Measurements from ENCODE around the gene CEP192.
A peak's percentile ranks its signal among the peaks of the same experiment; 100 is the strongest.
"Not testable (repeated sequence)": the region's sequence is repeated elsewhere in the genome, so short reads cannot be mapped to it uniquely, and the experiment has no call there.

Gene CEP192

DNA sequence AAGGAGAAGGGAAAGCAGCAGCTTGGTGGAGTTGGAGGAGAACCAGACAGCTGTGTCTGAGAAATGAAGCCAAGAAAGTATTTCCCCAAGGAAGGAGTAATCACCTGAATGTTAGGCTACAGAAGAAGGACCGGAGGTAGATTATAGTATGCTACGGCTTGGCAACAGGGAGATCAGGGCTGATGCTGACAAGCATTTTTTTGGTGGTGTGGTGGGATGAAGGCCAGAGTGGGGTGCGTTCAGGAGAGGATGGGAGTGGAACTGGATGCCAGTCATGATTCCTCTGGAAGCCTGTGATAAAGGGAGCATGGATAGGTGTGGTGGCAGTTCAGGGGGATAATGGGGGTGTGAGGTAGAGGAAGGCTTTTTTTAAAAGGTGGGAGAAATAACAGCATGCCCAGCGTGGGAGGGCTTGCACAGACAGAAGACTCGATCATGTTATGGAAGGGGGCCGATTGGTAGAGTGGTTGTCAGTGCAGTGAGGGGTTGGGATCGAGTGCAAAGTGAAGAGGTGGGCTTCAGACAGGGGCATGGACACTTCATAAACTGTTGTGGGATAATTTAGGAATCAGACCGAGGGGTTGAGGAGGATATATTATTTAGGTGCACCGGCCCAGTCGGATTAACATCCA lies 5.6 kb downstream of the CEP192 start:
- H3K9me3 ChIP-seq (ENCODE audit: control insufficient read depth, insufficient read depth, low read length) = no peaks in the 10 kb centered on the region
- peaks cover 3% of the 10 kb centered on the region for H3K4me1 ChIP-seq (ENCODE audit: control insufficient read depth, insufficient read depth, low read length)
- H3K36me3 ChIP-seq (ENCODE audit: control insufficient read depth, insufficient read depth, low read length) = no peaks in the 10 kb centered on the region
- H3K27me3 ChIP-seq (ENCODE audit: control insufficient read depth, insufficient read depth, low read length) = no peaks in the 10 kb centered on the region
- H3K9ac ChIP-seq (ENCODE audit: low read depth, low read length) = no peak overlapping the region
- H3K4me3 ChIP-seq (ENCODE audit: low read depth, low read length) = no peak overlapping the region

DNA sequence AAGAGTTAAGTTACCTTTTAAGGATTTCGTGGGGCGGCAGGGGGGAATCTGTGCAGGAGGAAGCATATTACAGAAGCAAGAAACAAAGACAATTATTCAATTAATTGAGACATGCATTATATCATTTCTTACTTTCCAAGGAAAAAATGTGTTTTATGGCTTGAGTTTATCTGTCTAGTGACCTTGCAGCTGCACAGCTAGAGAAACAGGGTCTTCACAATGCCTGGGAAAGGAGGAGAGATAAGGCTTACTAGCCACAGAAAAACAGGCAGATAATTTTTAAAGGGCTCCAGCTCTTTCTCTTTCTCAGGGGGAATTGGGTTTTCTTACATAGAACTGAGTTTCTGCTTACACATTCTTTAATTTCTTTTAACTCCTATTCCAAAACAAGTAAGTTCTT lies 6.2 kb downstream of the CEP192 start:
- not testable (repeated sequence) for H3K27me3 ChIP-seq (ENCODE audit: control insufficient read depth, insufficient read depth, low read length); H3K4me3 ChIP-seq (ENCODE audit: low read depth, low read length); H3K9ac ChIP-seq (ENCODE audit: low read depth, low read length); H3K36me3 ChIP-seq (ENCODE audit: control insufficient read depth, insufficient read depth, low read length); H3K4me1 ChIP-seq (ENCODE audit: control insufficient read depth, insufficient read depth, low read length); H3K9me3 ChIP-seq (ENCODE audit: control insufficient read depth, insufficient read depth, low read length)

DNA sequence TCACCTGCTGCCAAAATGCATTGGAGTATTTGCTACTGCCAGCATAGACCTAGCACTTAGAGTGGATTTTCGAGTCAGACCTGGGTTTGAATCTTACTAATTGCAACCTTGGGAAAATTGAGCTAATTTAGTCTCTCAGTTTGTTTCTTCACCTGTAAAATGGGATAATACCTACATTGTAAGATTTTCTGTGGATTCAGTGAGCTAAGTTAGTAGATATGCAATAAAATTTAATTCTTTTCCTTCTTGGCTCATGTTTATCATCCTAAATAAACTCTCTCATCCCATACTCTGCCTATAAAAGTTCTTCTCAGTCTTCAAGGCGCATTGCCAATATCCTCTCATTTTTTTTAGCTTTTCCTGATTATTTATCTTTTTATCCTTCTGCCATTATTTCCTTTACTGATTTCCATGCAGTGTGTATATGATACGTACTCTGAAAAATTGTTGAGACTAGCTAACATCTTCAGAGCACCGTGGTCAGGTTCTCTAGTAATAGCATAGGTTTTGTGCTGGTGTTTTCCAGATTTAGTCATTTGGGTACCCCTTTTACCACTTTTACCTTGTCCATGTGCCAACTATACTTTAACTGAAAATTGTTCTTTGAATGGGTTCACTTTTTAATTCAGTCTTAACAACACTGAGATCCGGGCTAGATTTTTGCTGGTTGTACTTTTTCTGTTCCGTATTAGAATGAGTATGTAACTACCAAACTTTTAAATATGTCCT lies 7.3 kb downstream of the CEP192 start:
- no peaks in the 10 kb centered on the region for H3K36me3 ChIP-seq (ENCODE audit: control insufficient read depth, insufficient read depth, low read length)
- H3K4me1 ChIP-seq (ENCODE audit: control insufficient read depth, insufficient read depth, low read length) = no peaks in the 10 kb centered on the region
- no peaks in the 10 kb centered on the region for H3K9me3 ChIP-seq (ENCODE audit: control insufficient read depth, insufficient read depth, low read length)
- no peak overlapping the region for H3K9ac ChIP-seq (ENCODE audit: low read depth, low read length)
- H3K27me3 ChIP-seq (ENCODE audit: control insufficient read depth, insufficient read depth, low read length) = no peaks in the 10 kb centered on the region
- H3K4me3 ChIP-seq (ENCODE audit: low read depth, low read length) = no peak overlapping the region

DNA sequence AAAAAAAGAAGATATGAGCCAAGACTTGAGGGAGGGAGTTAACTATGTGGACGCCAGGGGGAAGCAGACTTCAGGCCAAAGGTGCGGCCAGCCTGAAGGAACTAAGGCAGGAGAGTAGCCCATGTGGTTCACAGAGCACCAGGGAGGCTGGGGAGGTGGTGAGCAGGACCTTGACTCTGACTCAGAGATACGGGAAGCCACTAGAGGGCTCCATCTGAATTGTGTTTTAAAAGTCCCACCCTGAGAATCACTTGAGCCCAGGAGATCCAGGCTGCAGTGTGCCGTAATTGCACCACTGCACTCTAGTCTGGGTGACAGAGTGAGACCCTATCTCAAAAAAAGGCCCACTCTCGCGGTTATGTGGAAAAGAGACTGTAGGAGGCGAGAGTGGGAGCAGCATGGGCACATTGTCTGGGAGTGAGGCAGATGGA lies 12.3 kb downstream of the CEP192 start:
- Histone ChIP-seq H3K9ac (ENCODE audit: low read depth, low read length) (peak overlapping the region; percentile 32), H3K9me3 (ENCODE audit: control insufficient read depth, insufficient read depth, low read length) (no peaks in the 10 kb centered on the region), H3K36me3 (ENCODE audit: control insufficient read depth, insufficient read depth, low read length) (peaks cover 4% of the 10 kb centered on the region), H3K4me1 (ENCODE audit: control insufficient read depth, insufficient read depth, low read length) (peaks cover 2% of the 10 kb centered on the region), H3K4me3 (ENCODE audit: low read depth, low read length) (no peak overlapping the region), H3K27me3 (ENCODE audit: control insufficient read depth, insufficient read depth, low read length) (no peaks in the 10 kb centered on the region)

DNA sequence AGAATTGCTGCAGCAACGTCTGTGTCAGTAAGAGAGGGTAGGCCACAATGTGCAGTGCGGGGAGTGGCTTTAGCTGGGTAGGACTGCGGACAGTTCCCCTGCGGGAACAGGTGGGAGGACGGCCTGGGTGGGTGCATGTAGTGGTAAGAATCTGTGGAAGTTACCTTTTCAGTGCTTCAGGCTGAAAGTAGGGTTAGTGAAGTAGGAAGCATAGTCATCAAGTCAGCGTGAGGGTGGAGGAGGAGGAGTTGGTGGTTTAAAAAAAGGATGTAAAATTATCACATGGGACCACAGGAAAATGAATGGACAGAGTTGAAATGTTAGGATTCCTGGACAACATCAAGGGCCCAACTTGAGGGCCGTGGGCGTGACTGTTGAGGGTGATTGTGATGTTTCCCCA lies 13.2 kb downstream of the CEP192 start:
- H3K4me1 ChIP-seq (ENCODE audit: control insufficient read depth, insufficient read depth, low read length) = peaks cover 2% of the 10 kb centered on the region

DNA sequence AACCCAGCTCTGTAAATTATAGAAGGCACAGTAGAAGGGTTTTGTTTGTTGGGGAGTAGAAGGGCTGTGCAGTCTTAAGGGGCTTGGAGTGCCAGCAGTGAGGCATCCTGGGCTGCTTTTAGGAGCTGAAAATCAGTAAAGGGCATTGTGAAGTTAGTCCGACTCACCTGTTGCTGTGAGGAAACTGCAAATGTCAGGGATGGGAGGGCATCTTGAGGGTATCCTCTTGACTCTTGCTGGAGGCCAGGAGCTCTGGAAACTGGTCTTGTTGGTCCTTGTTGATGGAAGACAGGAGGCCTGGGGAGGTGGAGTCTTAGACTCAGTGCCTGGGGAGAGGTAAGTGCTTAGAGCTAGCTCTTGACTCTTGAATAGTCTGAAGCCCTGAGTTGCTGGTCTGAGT lies 14.1 kb downstream of the CEP192 start:
- Histone ChIP-seq H3K36me3 (ENCODE audit: control insufficient read depth, insufficient read depth, low read length) (peaks cover 10% of the 10 kb centered on the region), H3K9me3 (ENCODE audit: control insufficient read depth, insufficient read depth, low read length) (no peaks in the 10 kb centered on the region), H3K4me3 (ENCODE audit: low read depth, low read length) (no peak overlapping the region), H3K4me1 (ENCODE audit: control insufficient read depth, insufficient read depth, low read length) (peaks cover 2% of the 10 kb centered on the region), H3K27me3 (ENCODE audit: control insufficient read depth, insufficient read depth, low read length) (no peaks in the 10 kb centered on the region), H3K9ac (ENCODE audit: low read depth, low read length) (no peak overlapping the region)

More for the DNA sequence above, 13.2 kb downstream of the CEP192 start:
- Histone ChIP-seq H3K4me3 (ENCODE audit: low read depth, low read length) (no peak overlapping the region), H3K36me3 (ENCODE audit: control insufficient read depth, insufficient read depth, low read length) (peaks cover 10% of the 10 kb centered on the region), H3K27me3 (ENCODE audit: control insufficient read depth, insufficient read depth, low read length) (no peaks in the 10 kb centered on the region), H3K9me3 (ENCODE audit: control insufficient read depth, insufficient read depth, low read length) (no peaks in the 10 kb centered on the region), H3K9ac (ENCODE audit: low read depth, low read length) (no peak overlapping the region)

DNA sequence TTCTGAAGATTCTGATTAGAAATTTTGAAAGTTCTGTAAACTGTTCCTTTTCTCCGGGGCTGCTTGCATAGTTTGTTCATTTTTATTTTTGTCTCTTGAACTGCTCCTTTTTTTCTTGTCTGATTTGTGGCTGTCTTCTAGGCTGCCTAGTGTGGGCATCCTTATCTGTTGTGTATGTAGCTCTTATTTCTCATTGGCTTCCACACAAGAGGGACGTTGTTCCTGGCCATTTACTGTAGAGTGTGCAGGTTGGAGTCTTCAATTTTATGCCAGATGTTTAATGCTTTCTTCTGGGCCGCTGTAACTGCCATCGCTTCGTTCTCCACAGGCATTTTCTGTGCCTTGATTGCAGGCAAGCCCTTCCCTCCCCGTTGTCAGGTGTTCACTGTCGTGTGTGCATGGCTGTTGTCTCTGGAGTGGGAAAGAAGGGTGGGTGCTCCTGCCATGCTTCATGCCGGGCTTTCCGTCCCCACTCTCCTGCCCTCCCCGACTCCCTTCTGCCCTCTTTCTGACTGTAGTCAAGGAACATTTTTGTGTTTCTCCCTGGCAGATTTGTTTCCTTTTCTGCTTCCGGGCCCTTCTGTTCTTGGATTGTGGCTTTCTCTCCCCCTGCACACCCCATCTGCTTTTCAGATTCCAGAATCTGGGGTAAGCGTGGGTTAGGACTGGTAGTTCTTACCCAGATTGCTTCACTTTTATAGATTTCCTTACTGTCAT lies 15.5 kb downstream of the CEP192 start:
- no peaks in the 10 kb centered on the region for H3K9me3 ChIP-seq (ENCODE audit: control insufficient read depth, insufficient read depth, low read length)
- H3K4me3 ChIP-seq (ENCODE audit: low read depth, low read length) = no peak overlapping the region
- H3K27me3 ChIP-seq (ENCODE audit: control insufficient read depth, insufficient read depth, low read length) = no peaks in the 10 kb centered on the region
- H3K9ac ChIP-seq (ENCODE audit: low read depth, low read length) = no peak overlapping the region
- peaks cover 2% of the 10 kb centered on the region for H3K4me1 ChIP-seq (ENCODE audit: control insufficient read depth, insufficient read depth, low read length)
- H3K36me3 ChIP-seq (ENCODE audit: control insufficient read depth, insufficient read depth, low read length) = peaks cover 10% of the 10 kb centered on the region

DNA sequence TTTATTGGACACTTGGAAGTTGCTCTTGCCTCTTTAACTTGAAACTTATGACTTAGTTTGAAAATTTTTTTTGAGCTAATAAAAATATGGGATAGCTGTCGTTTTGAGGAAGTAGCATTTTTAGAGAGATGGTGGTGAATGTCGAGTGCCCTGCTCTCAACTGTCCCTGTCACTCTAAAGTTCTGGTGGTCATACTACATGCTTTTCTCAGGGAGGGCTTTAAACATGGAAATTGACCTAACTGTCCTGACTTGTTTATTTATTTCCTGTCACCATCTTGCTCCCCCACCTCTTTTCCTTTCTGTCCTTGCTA lies 16.0 kb downstream of the CEP192 start:
- Histone ChIP-seq H3K4me3 (ENCODE audit: low read depth, low read length) (no peak overlapping the region), H3K27me3 (ENCODE audit: control insufficient read depth, insufficient read depth, low read length) (no peaks in the 10 kb centered on the region), H3K9ac (ENCODE audit: low read depth, low read length) (no peak overlapping the region), H3K36me3 (ENCODE audit: control insufficient read depth, insufficient read depth, low read length) (peaks cover 10% of the 10 kb centered on the region), H3K4me1 (ENCODE audit: control insufficient read depth, insufficient read depth, low read length) (peaks cover 2% of the 10 kb centered on the region), H3K9me3 (ENCODE audit: control insufficient read depth, insufficient read depth, low read length) (no peaks in the 10 kb centered on the region)

DNA sequence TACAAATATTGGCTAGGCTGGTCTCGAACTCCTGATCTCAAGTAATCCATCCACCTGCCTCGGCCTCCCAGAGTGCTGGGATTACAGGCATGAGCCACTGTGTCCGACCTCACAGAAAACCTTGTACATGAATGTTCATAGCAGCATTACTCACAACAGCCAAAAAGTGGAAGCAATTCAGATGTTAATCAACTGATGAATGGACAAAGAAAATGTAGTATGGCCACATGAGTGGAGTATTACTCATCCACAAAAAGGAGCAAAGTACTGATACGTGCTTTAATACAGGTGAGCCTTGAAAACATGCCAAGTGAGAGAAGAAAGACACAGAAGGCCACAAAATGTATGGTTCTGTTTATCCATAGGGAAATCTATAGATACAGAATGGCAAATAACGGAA lies 20.6 kb downstream of the CEP192 start:
- Histone ChIP-seq H3K9ac (ENCODE audit: low read depth, low read length) (no peak overlapping the region), H3K4me1 (ENCODE audit: control insufficient read depth, insufficient read depth, low read length) (no peaks in the 10 kb centered on the region), H3K27me3 (ENCODE audit: control insufficient read depth, insufficient read depth, low read length) (no peaks in the 10 kb centered on the region), H3K9me3 (ENCODE audit: control insufficient read depth, insufficient read depth, low read length) (no peaks in the 10 kb centered on the region), H3K4me3 (ENCODE audit: low read depth, low read length) (no peak overlapping the region), H3K36me3 (ENCODE audit: control insufficient read depth, insufficient read depth, low read length) (peaks cover 26% of the 10 kb centered on the region)

DNA sequence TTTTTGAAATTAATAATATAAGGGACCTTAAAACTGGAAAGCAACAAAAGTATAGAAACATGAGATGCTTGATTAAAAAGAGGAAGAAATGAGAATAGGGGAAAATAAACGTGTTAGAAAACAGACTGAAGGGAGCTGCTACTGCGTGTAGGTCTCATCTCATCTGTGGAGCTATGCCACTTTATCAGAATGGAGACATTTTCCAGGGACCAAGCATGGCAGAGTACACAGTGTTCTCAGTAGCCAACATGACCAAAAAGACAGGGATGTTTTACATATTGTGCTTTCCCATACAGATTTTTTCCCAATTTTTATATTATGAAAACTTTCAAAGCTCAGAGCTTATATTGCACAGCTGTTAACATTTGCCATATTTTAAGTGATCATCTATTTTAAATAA lies 23.1 kb downstream of the CEP192 start:
- Histone ChIP-seq H3K9ac (ENCODE audit: low read depth, low read length) (no peak overlapping the region), H3K4me3 (ENCODE audit: low read depth, low read length) (no peak overlapping the region), H3K36me3 (ENCODE audit: control insufficient read depth, insufficient read depth, low read length) (peaks cover 18% of the 10 kb centered on the region), H3K4me1 (ENCODE audit: control insufficient read depth, insufficient read depth, low read length) (no peaks in the 10 kb centered on the region), H3K27me3 (ENCODE audit: control insufficient read depth, insufficient read depth, low read length) (no peaks in the 10 kb centered on the region), H3K9me3 (ENCODE audit: control insufficient read depth, insufficient read depth, low read length) (no peaks in the 10 kb centered on the region)

DNA sequence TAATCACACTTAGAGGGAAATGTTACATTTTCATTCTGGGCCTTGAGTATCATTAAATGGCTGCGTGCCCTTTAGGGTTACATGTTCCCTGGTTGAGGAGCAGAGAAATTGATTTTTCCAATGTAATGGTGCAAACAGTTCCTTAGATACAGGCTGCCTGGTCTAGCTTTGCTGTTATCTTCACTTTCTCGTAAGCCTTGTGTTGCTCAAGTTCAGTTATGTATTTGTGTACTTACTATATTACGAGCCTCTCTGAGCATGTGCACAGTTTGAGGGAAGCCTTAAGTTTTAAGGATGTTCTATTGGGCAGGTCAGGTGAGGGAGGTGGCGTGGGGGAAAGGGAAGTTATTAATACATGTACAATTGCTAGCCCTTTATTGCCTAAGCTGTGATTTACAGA lies 23.7 kb downstream of the CEP192 start:
- Histone ChIP-seq H3K9me3 (ENCODE audit: control insufficient read depth, insufficient read depth, low read length) (no peaks in the 10 kb centered on the region), H3K4me1 (ENCODE audit: control insufficient read depth, insufficient read depth, low read length) (no peaks in the 10 kb centered on the region), H3K9ac (ENCODE audit: low read depth, low read length) (no peak overlapping the region), H3K27me3 (ENCODE audit: control insufficient read depth, insufficient read depth, low read length) (no peaks in the 10 kb centered on the region), H3K36me3 (ENCODE audit: control insufficient read depth, insufficient read depth, low read length) (peaks cover 18% of the 10 kb centered on the region), H3K4me3 (ENCODE audit: low read depth, low read length) (no peak overlapping the region)
